Muscle of arm (tissue), 12 donors: ENCODE results near the gene VPS37D. TPM values are rescaled to one million over a fixed set of nuclear protein-coding genes. Genes with fewer than 3 reads are reported as not detected.

Experiments
- DNase-seq: peaks from one replicate; pipeline ENCODE4 v3.0.0-alpha.2; 2013
- polyA plus RNA-seq, 12 donors: library from polyadenylated mRNA; unstranded; fragments of 120-200 nt; gene quantifications; one replicate each; pipeline ENCODE4 v1.2.1, GENCODE V29; 2013; ENCODE audit not compliant: insufficient read length in 12 of 12

VPS37D gene
- polyA plus RNA-seq, 12 donors, result 1.6 to 4.2 (median 2.2) TPM; not detected in 2

- no peak for DNase-seq
These were observed 11.2 kb downstream of the VPS37D start for GRCh38 chr7:73678862-73679261.

GRCh38 chr7:73679709-73680108 is 12.1 kb downstream of the VPS37D start:
- DNase-seq, result no peak

- DNase-seq, result no peak
These were observed 12.9 kb downstream of the VPS37D start for GRCh38 chr7:73680501-73680900.

- DNase-seq, result no peak
These were observed 13.4 kb downstream of the VPS37D start for GRCh38 chr7:73681031-73681430.

- no peak for DNase-seq
These were observed 15.1 kb downstream of the VPS37D start for GRCh38 chr7:73682745-73683055.

GRCh38 chr7:73683056-73683787 is 15.6 kb downstream of the VPS37D start, which contains the start of the genes BUD23 and DNAJC30:
Gene BUD23 (plus strand): TSS chr7:73683597. CDS start chr7:73683626, 29 bp downstream.
Gene DNAJC30 (minus strand): TSS chr7:73683453. CDS start chr7:73683423, 30 bp downstream.
- DNase-seq, result peak; percentile 95

- DNase-seq, result no peak
These were observed 16.4 kb downstream of the VPS37D start for GRCh38 chr7:73683788-73684693.

GRCh38 chr7:73685311-73685710 is 17.7 kb downstream of the VPS37D start:
- DNase-seq, result no peak

GRCh38 chr7:73688288-73688687 is 20.7 kb downstream of the VPS37D start:
- no peak for DNase-seq

GRCh38 chr7:73690646-73691045 is 23.0 kb downstream of the VPS37D start:
- DNase-seq, result no peak

- DNase-seq, result no peak
These were observed 28.7 kb downstream of the VPS37D start for GRCh38 chr7:73696372-73696771.

GRCh38 chr7:73698410-73698809 is 30.8 kb downstream of the VPS37D start:
- DNase-seq, result no peak

- no peak for DNase-seq
These were observed 31.9 kb downstream of the VPS37D start for GRCh38 chr7:73699370-73700068.

GRCh38 chr7:73700069-73700423 is 32.4 kb downstream of the VPS37D start:
- no peak for DNase-seq

- DNase-seq, result no peak
These were observed 33.0 kb downstream of the VPS37D start for GRCh38 chr7:73700581-73701134.

GRCh38 chr7:73701357-73701995 is 33.8 kb downstream of the VPS37D start:
- DNase-seq, result no peak

GRCh38 chr7:73702226-73702625 is 34.6 kb downstream of the VPS37D start:
- no peak for DNase-seq

- no peak for DNase-seq
These were observed 35.0 kb downstream of the VPS37D start for GRCh38 chr7:73702665-73703064.

- no peak for DNase-seq
These were observed 35.6 kb downstream of the VPS37D start for GRCh38 chr7:73703225-73703624.

- peak; percentile 78 for DNase-seq
These were observed 36.4 kb downstream of the VPS37D start for GRCh38 chr7:73703757-73704639.
